ENCODE data around the gene CACNA1E.

The CACNA1E gene

GRCh38 chr1:181548497-181548896 lies 65.2 kb downstream of the CACNA1E start:
- ATAC-seq: no peak
- no peak for TF ChIP-seq ARNTL (CRISPR knock-in tag; IDR thresholded peaks at IDR 0.05; ENCODE audit: borderline replicate concordance, low read depth)
- TF ChIP-seq ZFP30 (CRISPR knock-in tag; IDR thresholded peaks at IDR 0.05): no peak
- TF ChIP-seq CSRNP3 (CRISPR knock-in tag; IDR thresholded peaks at IDR 0.05): no peak
- no peak for TF ChIP-seq PPARA (CRISPR knock-in tag; IDR thresholded peaks at IDR 0.05; ENCODE audit: borderline replicate concordance)
- TF ChIP-seq POU6F1 (CRISPR knock-in tag; IDR thresholded peaks at IDR 0.05; ENCODE audit: borderline replicate concordance, low read depth): no peak
- TF ChIP-seq CREB5 (CRISPR knock-in tag; IDR thresholded peaks at IDR 0.05; ENCODE audit: low read depth): no peak
- no peak for TF ChIP-seq PATZ1 (CRISPR knock-in tag; IDR thresholded peaks at IDR 0.05; ENCODE audit: borderline replicate concordance)
- no peak for TF ChIP-seq GLIS3 (CRISPR knock-in tag; IDR thresholded peaks at IDR 0.05)
- no peak for TF ChIP-seq BACH2 (CRISPR knock-in tag; IDR thresholded peaks at IDR 0.05; ENCODE audit: borderline replicate concordance)
- no peak for TF ChIP-seq ZFP3 (CRISPR knock-in tag; IDR thresholded peaks at IDR 0.05)
- TF ChIP-seq TOX (CRISPR knock-in tag; IDR thresholded peaks at IDR 0.05; ENCODE audit: borderline replicate concordance): no peak
- no peak for TF ChIP-seq CSDC2 (CRISPR knock-in tag; IDR thresholded peaks at IDR 0.05)
- TF ChIP-seq ZC3H10 (CRISPR knock-in tag; IDR thresholded peaks at IDR 0.05): no peak
- no peak for TF ChIP-seq OSR1 (CRISPR knock-in tag; IDR thresholded peaks at IDR 0.05)
- no peak for TF ChIP-seq ISL1 (CRISPR knock-in tag; IDR thresholded peaks at IDR 0.05)
- TF ChIP-seq ESRRG (CRISPR knock-in tag; IDR thresholded peaks at IDR 0.05): no peak
- no peak for TF ChIP-seq ZNF8 (CRISPR knock-in tag; IDR thresholded peaks at IDR 0.05)

GRCh38 chr1:181551249-181551648 lies 67.9 kb downstream of the CACNA1E start:
- TF ChIP-seq ZNF8 (CRISPR knock-in tag; IDR thresholded peaks at IDR 0.05): no peak
- no peak for TF ChIP-seq PATZ1 (CRISPR knock-in tag; IDR thresholded peaks at IDR 0.05; ENCODE audit: borderline replicate concordance)
- TF ChIP-seq ZFP30 (CRISPR knock-in tag; IDR thresholded peaks at IDR 0.05): no peak
- no peak for TF ChIP-seq CSRNP3 (CRISPR knock-in tag; IDR thresholded peaks at IDR 0.05)
- TF ChIP-seq ARNTL (CRISPR knock-in tag; IDR thresholded peaks at IDR 0.05; ENCODE audit: borderline replicate concordance, low read depth): no peak
- TF ChIP-seq ZC3H10 (CRISPR knock-in tag; IDR thresholded peaks at IDR 0.05): no peak
- TF ChIP-seq ZNF70 (CRISPR knock-in tag; IDR thresholded peaks at IDR 0.05): no peak
- no peak for TF ChIP-seq BACH2 (CRISPR knock-in tag; IDR thresholded peaks at IDR 0.05; ENCODE audit: borderline replicate concordance)
- TF ChIP-seq TSHZ2 (CRISPR knock-in tag; IDR thresholded peaks at IDR 0.05): no peak
- no peak for TF ChIP-seq ESRRG (CRISPR knock-in tag; IDR thresholded peaks at IDR 0.05)
- no peak for TF ChIP-seq POU6F1 (CRISPR knock-in tag; IDR thresholded peaks at IDR 0.05; ENCODE audit: borderline replicate concordance, low read depth)
- no peak for TF ChIP-seq RARB (CRISPR knock-in tag; IDR thresholded peaks at IDR 0.05)
- TF ChIP-seq CSDC2 (CRISPR knock-in tag; IDR thresholded peaks at IDR 0.05): no peak
- ATAC-seq: no peak

Data from SK-N-SH treated with all-trans-retinoic acid at 6 μM for 48 hours (cell line).